Transverse colon (tissue), 4 donors: ENCODE data around the gene TWNK. TPM values are rescaled to one million over a fixed set of nuclear protein-coding genes. Genes with fewer than 3 reads are reported as not detected.

Source experiments
- DNase-seq: peaks from one replicate; pipeline ENCODE4 v3.0.0-alpha.2; 2019
- H3K27ac ChIP-seq, 4 donors: fragments of 200-600 bp; sonication (generic); 2 replicates each; pipeline ENCODE4 v1.5.1; 2016 to 2018; ENCODE audit warnings: inconsistent platforms in 4 of 4
- H3K27me3 ChIP-seq: fragments of 200-600 bp; sonication (generic); 2 replicates; pipeline ENCODE4 v1.5.1; 2017; ENCODE audit warnings: inconsistent platforms
- H3K36me3 ChIP-seq, 4 donors: fragments of 200-600 bp; sonication (generic); 2 replicates each; pipeline ENCODE4 v1.5.1; 2017 to 2019; ENCODE audit warnings: inconsistent platforms in 4 of 4
- H3K4me1 ChIP-seq, 4 donors: fragments of 200-600 bp; sonication (generic); 2 replicates each; pipeline ENCODE4 v1.5.1; 2017 to 2020; ENCODE audit warnings: inconsistent platforms in 4 of 4
- H3K4me3 ChIP-seq, 4 donors: fragments of 200-600 bp; sonication (generic); 1 replicate in 1 of 4; 2 replicates in 3 of 4; pipeline versions ENCODE4 v1.5.1 to v1.6.1; 2017 to 2019; ENCODE audit warnings: inconsistent platforms in 4 of 4
- H3K9me3 ChIP-seq, 2 donors: fragments of 200-600 bp; sonication (generic); 2 replicates each; pipeline ENCODE4 v1.5.1; 2017 to 2019; ENCODE audit warnings: inconsistent platforms in 2 of 2
- CTCF ChIP-seq, 5 experiments: fragments of 200-600 bp in 3 of 5; fragments of 450-650 bp in 2 of 5; sonication (generic) in 3 of 5; IDR thresholded peaks; 1 replicate in 2 of 5; 2 replicates in 3 of 5; pipeline ENCODE4 v1.5.1; 2016 to 2017; ENCODE audit warnings: antibody characterized with exemption in 5 of 5, inconsistent platforms in 3 of 5, mild to moderate bottlenecking in 2 of 5, moderate library complexity in 1 of 5
- EP300 ChIP-seq: sonication (generic); formaldehyde crosslinking; IDR thresholded peaks from one replicate; pipeline ENCODE4 v1.6.1; 2017; ENCODE audit warnings: antibody characterized with exemption, low read depth
- POLR2A ChIP-seq: fragments of 450-650 bp; IDR thresholded peaks from one replicate; pipeline ENCODE4 v1.6.1; 2016; ENCODE audit warnings: antibody characterized with exemption, mild to moderate bottlenecking, moderate library complexity
- POLR2AphosphoS5 ChIP-seq, 3 donors: sonication (generic); formaldehyde crosslinking; IDR thresholded peaks; one replicate each; pipeline ENCODE4 v1.6.1; 2016; ENCODE audit warnings: antibody characterized with exemption in 3 of 3
- WGBS, 2 donors: methylation state at CpG; one replicate each; pipeline ENCODE4 v1.1.5; 2018; ENCODE audit warnings: low coverage in 1 of 2; 5-methylcytosine and 5-hydroxymethylcytosine counted together
- in situ Hi-C, 4 donors: fragments of 200-750 bp; cut with MboI; loops; one replicate each; pipeline versions ENCODE4 v1.15.0 to v1.15.1; 2017; ENCODE audit warnings: low sequenced_read_pairs in 3 of 4, low pct_ligation_motif_present in 1 of 4, low pct_unique_long_range_greater_than_20kb in 1 of 4
- intact Hi-C: fragments of 100-400 bp; cut with DNase I; formaldehyde crosslinking; loops from one replicate; pipeline ENCODE4 v1.15.1; 2023; ENCODE audit warnings: low total_unique reads
- total RNA-seq, 4 donors: library from RNA; depleted of rRNA; stranded (reverse); fragments of >200 nt; gene quantifications; one replicate each; pipeline ENCODE4 v1.1.0, GENCODE V29; 2016

Gene TWNK
- total RNA-seq, result 10 to 100 TPM in 1 of 4 donors, 1 to 10 TPM in 3; 1.1 to 12.7 (median 3.3) TPM

- peak within 1 kb of the TSS; percentile 63 to 92 (median 78) for H3K4me3 ChIP-seq
- DNase-seq, result peak; percentile 88
- peak; percentile 63 for TF ChIP-seq POLR2A
- TF ChIP-seq POLR2AphosphoS5 (IDR thresholded peaks at IDR 0.05), result peak; percentile 25 to 83 (median 69)
- TF ChIP-seq EP300, result no peak
- intact Hi-C loops (no loop called here), in situ Hi-C loops (no loop called here)
- 0 to 1% methylated on average over 1 to 65 of the region's 75 CpGs for WGBS, 2 donors
- H3K4me1 ChIP-seq, result peaks cover 17 to 27% (median 22%) of the 10 kb centered on the region in 4 donors
- no peaks in the 10 kb centered on the region for H3K27me3 ChIP-seq
- peaks cover 0 to 4% (median 1%) of the 10 kb centered on the region in 4 donors for H3K36me3 ChIP-seq
- peak within 1 kb of the TSS; percentile 77 to 90 (median 86) for H3K27ac ChIP-seq
- no peaks in the 10 kb centered on the region for H3K9me3 ChIP-seq
These were observed at the start of gene TWNK, which contains the start of gene MRPL43 for GRCh38 chr10:100986952-100987684. TSS of gene TWNK (plus strand) at chr10:100987543. CDS start at chr10:100988211, 668 bp downstream. TSS of gene MRPL43 (minus strand) at chr10:100987497. CDS start at chr10:100987443, 54 bp downstream.

GRCh38 chr10:100939763-100940344, 47.5 kb upstream of the TWNK start:
- in situ Hi-C loops, result no loop called here

GRCh38 chr10:100942229-100942628, 45.1 kb upstream of the TWNK start:
- Histone ChIP-seq H3K27me3 (no peaks in the 10 kb centered on the region), H3K4me1 (no peaks in the 10 kb centered on the region), H3K36me3 (peaks cover 0 to 81% (median 36%) of the 10 kb centered on the region in 4 donors), H3K27ac (no peak overlapping the region), H3K4me3 (no peak overlapping the region), H3K9me3 (no peaks in the 10 kb centered on the region)
- DNase-seq, result no peak
- 98 to 100% methylated on average over 2 to 3 of the region's 3 CpGs for WGBS, 2 donors
- intact Hi-C loops, result no loop called here
- TF ChIP-seq POLR2AphosphoS5 (IDR thresholded peaks at IDR 0.05) (no peak), CTCF (IDR thresholded peaks at IDR 0.05) (no peak), POLR2A (no peak), EP300 (no peak)
- in situ Hi-C loops, result no loop called here

More at GRCh38 chr10:100939763-100940344, 47.5 kb upstream of the TWNK start:
- TF ChIP-seq CTCF (IDR thresholded peaks at IDR 0.05) (no peak), POLR2AphosphoS5 (IDR thresholded peaks at IDR 0.05) (no peak), EP300 (no peak), POLR2A (no peak)
- Histone ChIP-seq H3K27me3 (no peaks in the 10 kb centered on the region), H3K4me1 (no peaks in the 10 kb centered on the region), H3K36me3 (peaks cover 0 to 62% (median 30%) of the 10 kb centered on the region in 4 donors), H3K9me3 (no peaks in the 10 kb centered on the region), H3K27ac (no peak overlapping the region), H3K4me3 (no peak overlapping the region)
- no peak for DNase-seq
- intact Hi-C loops, result loop anchor here (1.0 kb wide), 1 partner anchor 25 kb away; no protein-coding TSS in a partner anchor

- no peak overlapping the region for H3K27ac ChIP-seq
- intact Hi-C loops (no loop called here), in situ Hi-C loops (no loop called here)
- peaks cover 0 to 82% (median 38%) of the 10 kb centered on the region in 4 donors for H3K36me3 ChIP-seq
- H3K9me3 ChIP-seq, result no peaks in the 10 kb centered on the region
- DNase-seq, result no peak
- no peak for TF ChIP-seq EP300
- no peak for TF ChIP-seq POLR2AphosphoS5 (IDR thresholded peaks at IDR 0.05)
- no peak for TF ChIP-seq CTCF (IDR thresholded peaks at IDR 0.05)
- no peak for TF ChIP-seq POLR2A
- no peaks in the 10 kb centered on the region for H3K27me3 ChIP-seq
- H3K4me1 ChIP-seq, result no peaks in the 10 kb centered on the region
- H3K4me3 ChIP-seq, result no peak overlapping the region
These were observed 43.8 kb upstream of the TWNK start for GRCh38 chr10:100943508-100943907.
